ENCODE data around the gene AKAP6. TPM values are rescaled to one million over a fixed set of nuclear protein-coding genes. Genes with fewer than 3 reads are reported as not detected.

The AKAP6 gene
- total RNA-seq, 2 donors from 2014 or later = 98.2 to 111 TPM

DNA sequence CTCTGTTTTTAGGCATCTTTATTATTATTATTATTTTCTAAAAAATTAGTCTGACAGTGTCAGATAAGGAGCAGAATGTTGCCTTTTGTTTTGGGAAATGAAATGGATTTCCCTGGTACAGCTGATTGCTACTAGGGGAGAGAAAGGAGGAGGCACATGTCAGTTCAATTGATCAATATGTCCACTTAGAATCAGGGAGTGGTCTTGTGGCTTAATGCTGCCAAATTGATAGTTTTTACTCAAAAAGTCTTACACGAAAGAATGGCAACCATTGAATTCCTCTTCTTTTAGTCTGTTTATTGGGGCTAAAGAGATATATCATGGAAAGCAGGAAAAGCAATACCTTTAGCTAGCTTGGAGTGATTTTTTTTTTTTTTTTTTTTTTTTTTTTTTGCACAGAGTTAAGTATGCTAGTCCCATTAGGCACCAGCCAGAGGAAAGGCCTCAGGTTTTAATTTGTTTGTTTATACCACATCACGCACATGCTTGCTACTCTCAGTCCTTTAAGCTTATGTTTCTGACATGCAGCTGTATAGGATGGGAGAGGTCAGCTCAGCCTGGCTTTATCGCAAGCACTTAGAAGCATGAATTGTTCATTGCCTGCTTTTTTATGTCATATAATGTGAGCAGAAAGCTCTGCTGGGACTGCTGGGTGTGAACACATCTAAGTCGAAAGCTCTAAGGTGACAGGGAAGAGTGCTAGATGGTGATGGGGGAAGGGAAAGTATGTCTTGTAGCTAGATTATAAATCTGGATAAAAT, 1.4 kb downstream of the AKAP6 start:
- ATAC-seq = no peak
- no peak for DNase-seq
- intact Hi-C loops (cut with DNase I) = no loop called here

DNA sequence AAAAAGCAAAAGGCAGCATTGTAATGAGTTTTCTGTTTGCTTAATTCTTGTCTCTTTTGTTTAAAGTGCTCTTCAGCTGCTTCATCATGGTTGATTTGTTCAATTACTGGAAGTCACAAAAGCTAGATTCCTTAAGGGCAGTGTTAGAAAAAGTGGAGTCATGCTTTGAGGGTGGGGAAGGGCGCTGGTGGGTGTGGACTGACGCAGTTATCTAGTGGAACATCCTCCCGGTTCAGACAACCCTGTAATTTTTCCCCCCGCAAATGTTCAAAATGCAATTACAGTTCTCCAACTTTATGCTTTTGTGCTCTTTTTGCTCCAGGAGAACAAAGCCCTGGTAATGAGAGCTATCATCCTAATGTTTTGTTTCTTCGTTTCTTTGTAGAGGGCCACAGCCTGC, 2.1 kb downstream of the AKAP6 start:
- DNase-seq (no peak), ATAC-seq (no peak)
- intact Hi-C loops (cut with DNase I) = no loop called here

DNA sequence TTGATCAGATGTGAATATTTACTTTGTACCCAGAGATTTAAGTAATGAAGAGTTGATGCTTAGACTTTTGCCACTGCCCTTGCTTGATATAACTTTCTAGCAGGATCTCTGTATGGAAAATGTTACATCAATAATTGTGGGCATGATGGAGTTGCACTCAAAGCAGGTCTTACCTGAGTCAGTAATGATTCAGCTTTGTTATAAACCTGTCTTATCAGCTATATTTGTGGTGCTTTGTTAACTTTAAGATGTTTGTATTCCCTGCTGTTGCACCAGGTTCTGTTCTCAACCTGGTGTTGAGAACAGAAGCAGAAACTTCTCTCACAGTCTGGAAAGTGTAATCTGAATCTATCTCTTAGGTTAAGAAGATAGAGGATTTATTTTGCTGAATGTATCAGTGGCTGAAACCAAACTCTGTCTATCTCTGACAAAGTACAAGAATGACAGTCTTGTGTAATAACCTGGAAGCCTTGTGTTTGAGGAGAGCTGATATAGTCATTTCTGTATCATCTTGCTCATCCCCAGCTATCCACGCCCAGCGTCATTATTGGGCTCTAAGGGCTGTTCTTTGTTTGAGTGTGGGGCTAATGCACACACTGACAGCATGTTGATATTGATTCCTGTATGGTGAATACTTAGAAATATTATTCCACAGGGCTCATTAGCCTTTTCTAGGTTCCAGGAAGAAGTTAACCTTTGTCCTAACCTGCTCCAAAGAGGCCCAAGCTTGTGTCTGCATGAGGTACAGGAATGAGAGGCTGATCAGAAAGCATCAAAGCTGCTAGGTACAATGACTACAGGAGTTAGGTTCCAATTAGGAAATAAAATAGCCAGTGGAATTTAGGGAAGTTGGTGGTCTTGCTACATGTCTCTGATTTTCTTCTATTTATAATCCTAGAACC, 3.6 kb downstream of the AKAP6 start:
- ATAC-seq = no peak
- DNase-seq = no peak
- intact Hi-C loops (cut with DNase I) = no loop called here

DNA sequence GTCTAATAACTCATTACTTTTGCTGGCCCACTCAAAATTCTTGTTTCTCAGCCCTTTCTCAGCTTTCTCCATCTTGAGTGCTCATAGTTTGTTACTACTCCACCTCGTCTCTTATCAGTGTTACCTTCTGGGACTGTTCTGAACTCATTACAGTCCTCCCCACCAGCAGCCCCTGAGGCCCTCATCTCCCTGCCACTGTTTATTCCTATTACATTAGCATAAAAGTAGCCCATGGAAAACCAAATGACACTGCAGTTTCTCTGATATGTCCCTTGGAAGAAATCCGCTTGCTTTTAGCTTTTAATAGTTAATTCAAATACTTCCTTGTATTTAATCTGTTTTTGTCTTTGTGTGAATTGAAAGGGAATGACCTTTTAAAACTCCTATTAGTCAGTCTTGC, 7.6 kb downstream of the AKAP6 start:
- intact Hi-C loops (cut with DNase I) = no loop called here
- no peak for DNase-seq
- ATAC-seq = no peak

DNA sequence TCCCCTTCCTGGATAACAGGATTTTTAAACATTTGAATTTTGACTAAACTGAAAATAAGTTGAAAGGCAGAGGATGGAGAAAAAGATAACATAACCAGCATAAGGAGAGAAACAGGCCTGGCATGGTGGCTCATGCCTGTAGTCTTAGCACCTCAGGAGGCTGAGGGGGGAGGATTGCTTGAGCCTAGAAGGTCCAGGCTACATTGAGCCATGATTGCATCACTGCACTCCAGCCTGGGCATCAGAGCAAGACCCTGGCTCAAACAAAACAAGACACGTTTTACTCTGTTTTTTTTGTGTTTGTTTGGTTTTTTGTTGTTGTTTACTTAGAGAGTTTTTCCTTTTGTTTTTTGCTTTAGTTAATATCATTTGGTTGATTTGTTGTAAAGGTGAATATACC, 8.7 kb downstream of the AKAP6 start:
- intact Hi-C loops (cut with DNase I) = no loop called here
- ATAC-seq (no peak), DNase-seq (no peak)

DNA sequence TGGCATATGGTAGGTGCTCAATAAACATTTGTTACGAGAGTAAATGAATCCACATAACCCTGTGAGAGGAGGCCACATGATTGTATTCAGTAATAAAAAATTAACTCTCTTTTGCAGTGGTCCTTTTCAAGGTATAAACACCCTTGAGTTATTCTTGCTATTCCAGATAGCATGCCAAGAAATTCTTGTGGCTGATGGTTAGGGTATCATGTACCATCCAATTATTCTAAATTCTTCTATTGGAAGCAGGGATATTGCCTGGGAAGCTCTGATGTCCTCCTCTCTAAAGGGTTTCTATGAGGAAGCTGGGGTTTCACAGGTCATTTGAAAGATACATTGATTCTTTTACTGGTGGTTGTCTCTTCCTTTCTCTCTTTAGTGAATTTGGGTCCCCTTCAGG, 10.1 kb downstream of the AKAP6 start:
- ATAC-seq (no peak), DNase-seq (no peak)
- intact Hi-C loops (cut with DNase I) = no loop called here

DNA sequence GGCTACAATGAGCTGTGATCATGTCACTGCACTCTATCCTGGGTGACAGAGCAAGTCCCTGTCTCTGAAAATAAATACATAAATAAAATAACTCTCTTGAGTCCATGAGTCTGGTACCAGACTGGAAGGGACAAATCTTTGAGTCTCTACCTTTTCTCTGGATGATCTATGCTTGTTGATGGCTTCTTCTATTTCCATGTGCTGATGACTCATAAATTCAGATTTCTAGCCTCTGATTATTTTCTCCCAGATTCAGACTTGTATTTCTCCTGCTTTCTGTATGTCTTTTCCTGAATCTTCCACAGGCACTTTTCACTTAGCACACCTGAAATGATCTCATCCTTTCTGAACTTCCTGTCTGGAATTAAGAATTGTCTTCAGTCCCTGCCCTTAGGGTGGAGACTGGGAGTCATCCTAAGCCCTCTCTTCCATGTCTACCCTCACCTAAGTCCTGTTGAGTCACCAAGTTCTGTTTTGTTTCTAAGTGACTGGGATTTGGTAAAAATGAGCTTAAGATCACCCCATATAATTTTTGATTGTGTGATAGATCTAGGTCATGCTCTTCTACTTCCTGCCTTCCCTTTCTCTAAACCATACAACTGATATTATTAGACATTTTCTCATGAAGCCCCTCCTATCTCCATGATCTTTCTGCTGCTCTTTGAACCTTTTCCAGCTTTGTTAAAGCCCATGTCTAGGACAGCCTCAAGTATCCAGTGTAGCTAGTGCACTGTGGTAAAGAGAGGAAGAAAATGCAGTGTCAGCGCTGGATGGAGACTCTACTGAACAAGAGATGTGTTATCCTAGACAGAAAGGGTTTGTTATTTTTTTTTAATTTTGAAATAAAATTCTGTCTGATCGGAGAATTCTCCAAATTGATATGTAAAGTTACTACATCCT, 13.1 kb downstream of the AKAP6 start:
- DNase-seq (no peak), ATAC-seq (no peak)
- intact Hi-C loops (cut with DNase I) = no loop called here

DNA sequence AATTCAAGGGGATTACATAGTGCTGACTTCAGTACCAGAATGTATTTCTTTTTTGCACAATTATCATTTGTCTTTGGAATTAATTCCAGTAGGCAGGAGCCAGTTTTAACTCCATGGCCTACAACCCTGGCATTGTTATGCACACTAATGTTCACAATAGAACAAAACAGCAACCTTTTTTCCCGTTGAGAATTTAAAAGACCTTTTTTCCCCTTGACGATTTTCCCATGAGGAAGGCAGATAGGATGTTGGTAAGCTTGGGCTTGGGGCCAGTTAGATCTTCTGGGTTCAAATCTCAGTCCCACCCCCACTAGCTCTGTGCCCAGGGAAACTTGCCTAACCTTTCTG, 13.7 kb downstream of the AKAP6 start:
- ATAC-seq (no peak), DNase-seq (no peak)
- intact Hi-C loops (cut with DNase I) = no loop called here

DNA sequence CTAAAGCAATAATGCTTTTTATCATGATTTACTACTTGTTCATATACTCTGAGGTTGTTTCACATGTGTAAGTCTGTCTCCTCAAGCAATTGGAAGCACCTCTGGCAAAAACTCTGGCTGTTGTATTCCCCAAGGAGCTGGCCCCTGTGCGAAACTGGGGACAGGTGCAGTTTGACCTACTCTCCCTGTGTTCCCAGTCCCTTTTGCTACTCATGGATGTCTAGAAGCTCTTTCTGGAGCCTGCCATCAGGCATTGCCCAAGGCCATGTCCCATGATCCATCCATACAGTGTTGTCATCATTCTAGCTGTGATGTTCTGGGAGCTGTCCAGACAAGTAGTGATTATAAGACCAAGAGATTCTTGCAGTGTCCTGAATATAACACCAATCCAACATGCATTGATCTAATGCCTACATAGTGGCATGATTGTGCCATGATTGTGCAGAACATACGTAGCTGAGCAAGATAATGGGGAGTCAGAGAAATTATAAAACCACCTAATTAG, 14.9 kb downstream of the AKAP6 start:
- no peak for ATAC-seq
- intact Hi-C loops (cut with DNase I) = no loop called here

DNA sequence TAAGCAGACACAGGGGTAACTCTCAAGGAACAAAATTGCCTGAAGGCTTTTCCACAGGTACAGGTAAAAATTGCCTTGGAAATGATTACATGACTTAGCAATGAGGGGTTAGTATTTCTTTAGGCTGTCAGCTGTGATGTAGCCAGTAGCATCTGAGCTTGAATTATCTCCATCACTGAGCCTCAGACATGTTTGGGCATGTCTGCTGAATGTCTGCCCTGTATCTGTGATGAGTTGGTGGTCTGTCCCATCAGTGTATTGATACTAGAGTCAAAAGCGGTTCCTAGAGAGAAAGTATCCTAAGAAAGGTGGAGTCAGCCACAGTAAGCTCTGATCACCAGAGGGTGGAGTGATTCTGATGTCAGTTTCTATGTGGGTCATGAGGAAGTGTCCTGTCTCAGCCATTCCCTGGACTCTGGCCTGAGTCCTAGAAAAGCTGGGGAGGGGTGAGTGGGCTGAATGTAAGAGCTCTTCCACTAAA, 16.3 kb downstream of the AKAP6 start:
- ATAC-seq (peak in 1 of 2 donors; percentile 38), DNase-seq (no peak)
- intact Hi-C loops (cut with DNase I) = no loop called here

More for the DNA sequence above, 14.9 kb downstream of the AKAP6 start:
- no peak for DNase-seq

DNA sequence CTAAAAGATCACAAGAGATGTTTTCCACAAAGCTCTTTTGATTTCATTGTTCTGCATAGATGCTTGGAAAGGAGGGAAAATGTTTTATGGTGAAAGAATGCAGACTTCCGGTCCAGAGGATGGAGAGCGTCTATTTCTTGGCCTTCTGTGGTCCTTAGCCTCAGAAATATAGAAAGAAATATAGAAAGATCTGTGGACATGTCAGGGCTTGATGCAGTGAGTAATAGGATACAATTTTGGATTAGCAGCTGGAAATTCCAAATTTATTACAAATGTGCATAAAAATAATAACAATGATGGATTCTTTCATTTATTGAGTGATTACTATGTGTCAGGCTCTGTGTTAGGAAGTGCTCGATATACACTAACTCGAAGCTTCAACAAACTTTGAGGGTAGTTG, 20.2 kb downstream of the AKAP6 start:
- no peak for DNase-seq
- ATAC-seq = no peak
- intact Hi-C loops (cut with DNase I) = no loop called here

DNA sequence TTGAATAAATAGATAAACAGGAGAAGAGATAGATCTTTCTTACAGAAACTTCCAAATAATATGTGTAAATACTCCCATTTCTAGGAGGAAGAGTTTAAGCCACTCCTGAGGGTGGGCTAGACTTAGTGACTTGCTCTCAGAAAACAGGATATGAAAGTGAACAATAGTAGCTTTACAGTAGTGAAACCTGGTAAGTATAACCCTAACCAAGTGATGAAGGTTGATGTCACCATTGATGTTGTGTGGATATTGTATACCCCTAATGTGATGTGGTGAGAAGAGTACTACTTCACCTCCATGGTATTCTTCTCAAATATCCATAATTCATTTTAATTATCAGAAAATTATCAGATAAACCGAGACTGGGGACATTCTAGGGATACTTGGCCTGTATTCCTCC, 20.9 kb downstream of the AKAP6 start:
- ATAC-seq = no peak
- DNase-seq = no peak
- intact Hi-C loops (cut with DNase I) = no loop called here

DNA sequence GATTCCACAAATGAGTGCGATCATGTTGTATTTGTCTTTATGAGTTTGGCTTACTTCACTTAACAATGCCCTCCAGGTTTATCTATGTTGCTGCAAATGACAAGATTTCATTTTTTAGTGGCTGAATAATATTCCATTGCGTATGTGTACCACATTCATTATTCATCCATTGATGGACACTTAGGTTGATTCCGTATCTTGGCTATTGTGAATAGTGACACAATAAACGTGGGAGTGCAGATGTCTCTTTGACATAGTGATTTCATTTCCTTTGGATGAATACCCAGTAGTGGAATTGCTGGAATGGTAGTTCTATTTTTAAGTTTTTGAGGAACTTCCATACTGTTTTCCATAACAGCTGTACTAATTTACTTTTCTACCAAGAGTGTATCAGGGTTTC, 23.5 kb downstream of the AKAP6 start:
- no peak for DNase-seq
- intact Hi-C loops (cut with DNase I) = no loop called here
- ATAC-seq = no peak

DNA sequence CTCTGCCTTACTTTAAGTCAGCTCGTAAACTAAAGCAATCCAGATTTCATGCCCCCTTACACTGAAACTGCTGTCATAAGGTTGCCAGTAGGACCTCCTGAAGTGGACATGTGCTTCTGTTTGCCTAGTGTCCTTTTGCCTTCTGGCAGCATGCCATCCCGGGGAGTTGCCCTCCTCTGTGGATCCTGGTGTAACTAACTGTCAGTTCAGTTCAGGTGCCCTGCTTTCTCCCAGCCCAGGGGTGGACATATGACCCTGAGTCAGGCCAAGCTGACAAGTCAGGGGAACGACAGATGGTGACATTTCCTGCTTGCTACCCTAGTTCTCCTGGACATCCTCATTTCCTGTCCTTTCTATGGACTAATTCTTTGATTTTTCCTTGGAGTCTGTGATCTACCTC, 25.6 kb downstream of the AKAP6 start:
- no peak for ATAC-seq
- DNase-seq = peak; percentile 22
- intact Hi-C loops (cut with DNase I) = no loop called here

DNA sequence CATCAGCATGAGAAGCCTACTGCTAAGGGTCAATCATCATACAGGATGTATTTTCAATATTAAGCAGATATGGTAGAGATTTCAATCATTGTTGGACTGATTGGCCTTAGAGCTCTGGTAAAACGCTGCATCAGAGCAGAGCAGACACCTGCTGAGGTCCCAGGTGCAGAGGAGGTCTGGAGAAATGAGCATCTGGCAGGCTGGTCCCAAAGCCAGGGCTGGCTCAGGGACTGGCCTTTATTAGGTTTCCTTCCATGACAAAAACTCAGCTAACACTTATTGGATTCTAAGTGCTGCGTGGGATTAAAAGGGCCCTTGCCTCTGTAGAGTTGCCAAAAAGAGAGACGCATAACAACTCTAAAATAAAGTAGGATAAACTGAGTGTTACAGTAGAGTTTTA, 29.7 kb downstream of the AKAP6 start:
- ATAC-seq = no peak
- DNase-seq = no peak
- intact Hi-C loops (cut with DNase I) = no loop called here

DNA sequence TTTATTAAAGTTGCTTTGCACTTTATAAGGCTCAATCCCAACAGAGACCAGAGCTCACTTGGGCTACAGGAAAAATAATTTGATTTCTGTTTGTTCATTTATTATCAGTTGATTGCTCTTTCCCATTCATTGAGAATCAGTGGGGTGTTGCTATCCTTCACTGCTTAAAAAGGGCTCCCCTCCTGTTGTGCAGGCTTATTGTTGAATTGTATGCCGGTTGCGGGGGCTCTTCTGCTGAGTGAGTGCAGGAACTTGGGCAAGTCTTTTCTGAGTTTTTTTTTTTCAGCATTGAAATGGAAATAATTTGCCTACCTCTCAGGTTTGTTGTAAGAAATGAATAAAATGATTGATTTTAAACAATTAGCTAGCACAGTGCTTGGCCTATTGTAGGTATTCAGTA, 32.6 kb downstream of the AKAP6 start:
- no peak for DNase-seq
- intact Hi-C loops (cut with DNase I) = no loop called here

DNA sequence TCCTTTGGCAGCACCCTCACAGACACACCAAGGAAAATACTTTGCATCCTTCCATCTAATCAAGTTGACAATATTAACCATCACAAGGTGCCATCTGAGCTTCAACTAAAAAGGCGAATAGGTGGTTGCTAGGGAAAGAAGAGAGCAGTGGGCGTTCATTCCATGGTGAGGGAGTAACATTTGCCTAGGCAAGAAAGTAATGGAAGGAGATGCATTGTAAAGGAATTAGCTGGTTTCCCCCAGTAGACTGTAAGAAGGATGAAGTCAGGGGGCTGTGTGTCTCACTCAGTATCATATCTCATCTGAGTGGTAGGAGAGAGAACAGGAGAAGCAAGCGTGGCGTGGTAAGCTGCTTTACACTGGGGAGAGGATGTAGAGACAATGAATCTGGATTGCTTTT, 34.7 kb downstream of the AKAP6 start:
- DNase-seq = no peak
- no peak for ATAC-seq
- intact Hi-C loops (cut with DNase I) = no loop called here

More for the DNA sequence above, 32.6 kb downstream of the AKAP6 start:
- no peak for ATAC-seq

DNA sequence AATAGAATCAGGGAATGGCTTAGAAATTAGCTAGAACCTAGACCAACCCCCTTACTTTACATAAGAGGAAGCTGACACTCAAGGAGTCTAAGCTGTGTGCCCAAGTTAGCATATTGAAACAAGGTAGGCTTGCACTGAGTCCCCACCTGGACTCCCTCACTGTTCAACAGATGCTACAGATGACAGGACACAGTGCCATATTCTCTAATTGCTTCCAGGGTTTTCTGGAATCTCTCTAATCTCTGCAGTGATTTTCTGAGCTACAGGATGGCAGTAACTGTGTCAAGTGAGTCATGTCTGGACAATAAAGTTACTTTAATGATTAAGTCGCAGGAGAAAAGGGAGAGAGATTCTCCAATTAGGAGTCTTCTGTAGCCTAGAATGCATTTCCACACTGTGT, 35.8 kb downstream of the AKAP6 start:
- no peak for DNase-seq
- no peak for ATAC-seq
- intact Hi-C loops (cut with DNase I) = no loop called here

DNA sequence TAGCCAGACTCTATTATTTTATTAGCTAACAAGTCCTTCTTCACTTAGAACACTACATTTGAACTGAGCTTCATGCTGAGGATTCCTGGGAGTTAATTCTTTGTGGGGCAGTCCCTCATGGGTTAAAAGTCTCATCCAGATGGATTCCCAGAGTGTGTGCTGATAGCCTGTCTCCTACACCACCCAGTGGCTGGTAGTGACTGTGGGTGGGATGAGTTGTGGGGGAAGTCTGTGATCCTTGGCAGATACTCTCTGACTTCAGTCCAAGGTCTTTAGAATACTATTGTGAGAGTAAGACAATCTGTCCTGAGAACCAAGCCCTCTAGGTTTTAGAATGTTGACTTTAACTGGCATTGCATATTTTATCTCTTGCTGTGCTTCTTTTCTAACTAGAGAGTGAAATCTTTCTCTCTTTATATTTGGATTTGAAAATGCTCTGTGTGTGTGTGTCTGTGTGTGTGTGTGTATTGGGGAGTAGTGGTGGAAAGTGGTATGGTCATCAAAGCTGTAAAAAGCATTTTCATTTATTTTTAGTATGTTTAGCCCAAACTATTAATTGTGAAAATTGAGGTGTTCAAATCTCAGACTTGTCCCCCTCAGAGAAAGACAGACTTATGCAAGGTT, 37.3 kb downstream of the AKAP6 start:
- DNase-seq (no peak), ATAC-seq (peak; percentile 85 to 91)
- intact Hi-C loops (cut with DNase I) = no loop called here
